ENCODE results near the gene HOXB4.

Gene HOXB4

GRCh38 chr17:48529683-48530009 is 48.5 kb downstream of the HOXB4 start:
- no peaks in the 10 kb centered on the region for H3K4me1 ChIP-seq (ENCODE audit: control insufficient read depth, low read length)
- TF ChIP-seq CTCF (IDR thresholded peaks at IDR 0.05; ENCODE audit: low read depth, low read length, poor library complexity, severe bottlenecking) (no peak), EZH2phosphoT487 (IDR thresholded peaks at IDR 0.05; ENCODE audit: borderline replicate concordance, low read length) (no peak)
- peaks cover 4% of the 10 kb centered on the region; the same call in 1 of the 2 replicates for H3K27me3 ChIP-seq (ENCODE audit: control insufficient read depth, low read length)
- H3K36me3 ChIP-seq (ENCODE audit: control insufficient read depth, low read length) = no peaks in the 10 kb centered on the region
- no peaks in the 10 kb centered on the region for H3K9me3 ChIP-seq (ENCODE audit: control insufficient read depth, insufficient read depth, low read length)
- no peaks in the 10 kb centered on the region; the same call in 1 of the 2 replicates for H4K20me1 ChIP-seq (ENCODE audit: control insufficient read depth, insufficient read depth, low read depth, low read length)
- no peaks in the 10 kb centered on the region for H3K9me2 ChIP-seq (replicated peaks; ENCODE audit: control insufficient read depth, low read length)
- no peaks in the 10 kb centered on the region for H3K79me2 ChIP-seq (ENCODE audit: control insufficient read depth, low read length)
- no peak overlapping the region for H3K4me3 ChIP-seq (ENCODE audit: low read length)
- H3F3A ChIP-seq (ENCODE audit: control insufficient read depth, insufficient read depth) = no peaks in the 10 kb centered on the region
- H3K4me2 ChIP-seq (ENCODE audit: low read length) = no peak overlapping the region
- no peak overlapping the region for H3K27ac ChIP-seq (ENCODE audit: low read depth, low read length)

- no peaks in the 10 kb centered on the region; the same call in 1 of the 2 replicates for H4K20me1 ChIP-seq (ENCODE audit: control insufficient read depth, insufficient read depth, low read depth, low read length)
- H3K4me3 ChIP-seq (ENCODE audit: low read length) = no peak overlapping the region
- H3K79me2 ChIP-seq (ENCODE audit: control insufficient read depth, low read length) = no peaks in the 10 kb centered on the region
- H3K9me2 ChIP-seq (replicated peaks; ENCODE audit: control insufficient read depth, low read length) = no peaks in the 10 kb centered on the region
- H3K4me2 ChIP-seq (ENCODE audit: low read length) = no peak overlapping the region
- H3K27me3 ChIP-seq (ENCODE audit: control insufficient read depth, low read length) = peaks cover 3% of the 10 kb centered on the region; the same call in 1 of the 2 replicates
- no peaks in the 10 kb centered on the region for H3K9me3 ChIP-seq (ENCODE audit: control insufficient read depth, insufficient read depth, low read length)
- no peaks in the 10 kb centered on the region for H3F3A ChIP-seq (ENCODE audit: control insufficient read depth, insufficient read depth)
- H3K4me1 ChIP-seq (ENCODE audit: control insufficient read depth, low read length) = no peaks in the 10 kb centered on the region
- TF ChIP-seq CTCF (IDR thresholded peaks at IDR 0.05; ENCODE audit: low read depth, low read length, poor library complexity, severe bottlenecking) (no peak), EZH2phosphoT487 (IDR thresholded peaks at IDR 0.05; ENCODE audit: borderline replicate concordance, low read length) (no peak)
- H3K27ac ChIP-seq (ENCODE audit: low read depth, low read length) = no peak overlapping the region
- no peaks in the 10 kb centered on the region for H3K36me3 ChIP-seq (ENCODE audit: control insufficient read depth, low read length)
Measured at GRCh38 chr17:48528936-48529682, 49.0 kb downstream of the HOXB4 start.

GRCh38 chr17:48528153-48528935 is 49.8 kb downstream of the HOXB4 start:
- no peak overlapping the region for H3K4me3 ChIP-seq (ENCODE audit: low read length)
- no peaks in the 10 kb centered on the region for H3K4me1 ChIP-seq (ENCODE audit: control insufficient read depth, low read length)
- H3K36me3 ChIP-seq (ENCODE audit: control insufficient read depth, low read length) = no peaks in the 10 kb centered on the region
- H3F3A ChIP-seq (ENCODE audit: control insufficient read depth, insufficient read depth) = no peaks in the 10 kb centered on the region
- TF ChIP-seq CTCF (IDR thresholded peaks at IDR 0.05; ENCODE audit: low read depth, low read length, poor library complexity, severe bottlenecking) (no peak), EZH2phosphoT487 (IDR thresholded peaks at IDR 0.05; ENCODE audit: borderline replicate concordance, low read length) (no peak)
- H3K4me2 ChIP-seq (ENCODE audit: low read length) = no peak overlapping the region
- H3K79me2 ChIP-seq (ENCODE audit: control insufficient read depth, low read length) = no peaks in the 10 kb centered on the region
- peaks cover 11% of the 10 kb centered on the region; the same call in 1 of the 2 replicates for H3K27me3 ChIP-seq (ENCODE audit: control insufficient read depth, low read length)
- H3K9me3 ChIP-seq (ENCODE audit: control insufficient read depth, insufficient read depth, low read length) = no peaks in the 10 kb centered on the region
- H3K27ac ChIP-seq (ENCODE audit: low read depth, low read length) = no peak overlapping the region
- H4K20me1 ChIP-seq (ENCODE audit: control insufficient read depth, insufficient read depth, low read depth, low read length) = no peaks in the 10 kb centered on the region; the same call in 1 of the 2 replicates
- no peaks in the 10 kb centered on the region for H3K9me2 ChIP-seq (replicated peaks; ENCODE audit: control insufficient read depth, low read length)
